ENCODE results near the gene PTPN11. TPM values are rescaled to one million over a fixed set of nuclear protein-coding genes. Genes with fewer than 3 reads are reported as not detected.
A peak's percentile ranks its signal among the peaks of the same experiment; 100 is the strongest.
"Not testable (repeated sequence)": the region's sequence is repeated elsewhere in the genome, so short reads cannot be mapped to it uniquely, and the experiment has no call there.

PTPN11 gene
- total RNA-seq, 1 donor from 2014 or later: 150 TPM

DNA sequence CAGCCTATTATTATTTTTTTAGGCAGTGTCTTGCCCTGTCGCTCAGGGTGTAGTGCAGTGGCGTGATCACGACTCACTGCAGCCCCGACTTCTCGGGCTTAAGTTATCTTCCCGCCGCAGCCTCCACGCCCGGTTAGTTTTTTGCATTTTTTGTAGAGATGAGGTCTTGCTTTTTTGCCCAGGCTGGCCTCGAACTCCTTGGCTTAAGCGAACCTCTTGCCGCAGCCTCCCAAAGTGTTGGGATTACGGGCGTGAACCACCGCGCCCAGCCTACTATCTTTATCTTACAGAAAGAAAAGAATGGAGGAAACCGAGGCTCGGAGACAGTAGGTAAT is 507 bp upstream of the PTPN11 start:
- Mint-ChIP-seq H3K9me3 (no peaks in the 10 kb centered on the region), H3K4me1 (ENCODE audit: low read depth) (peaks cover 30% of the 10 kb centered on the region), H3K27me3 (ENCODE audit: low read depth) (no peaks in the 10 kb centered on the region), H3K27ac (peak overlapping the region; percentile 98), H3K36me3 (ENCODE audit: low read depth) (peaks cover 22% of the 10 kb centered on the region), H3K4me3 (ENCODE audit: low read depth) (peak overlapping the region; percentile 93)
- DNase-seq (ENCODE audit: low spot score): no peak
- intact Hi-C loops (cut with micrococcal nuclease): loop anchor here (1.0 kb wide), 1 partner anchor 9 kb away; the partner anchor contains the start of gene RPL6

GRCh38 chr12:112419297-112420133 is 768 bp downstream of the PTPN11 start:
- Mint-ChIP-seq H3K27ac (peak overlapping the region; percentile 98), H3K27me3 (ENCODE audit: low read depth) (no peaks in the 10 kb centered on the region), H3K4me3 (ENCODE audit: low read depth) (peak overlapping the region; percentile 97), H3K4me1 (ENCODE audit: low read depth) (peaks cover 35% of the 10 kb centered on the region), H3K9me3 (no peaks in the 10 kb centered on the region), H3K36me3 (ENCODE audit: low read depth) (peaks cover 28% of the 10 kb centered on the region)
- intact Hi-C loops (cut with micrococcal nuclease): no loop called here
- no peak for DNase-seq (ENCODE audit: low spot score)

DNA sequence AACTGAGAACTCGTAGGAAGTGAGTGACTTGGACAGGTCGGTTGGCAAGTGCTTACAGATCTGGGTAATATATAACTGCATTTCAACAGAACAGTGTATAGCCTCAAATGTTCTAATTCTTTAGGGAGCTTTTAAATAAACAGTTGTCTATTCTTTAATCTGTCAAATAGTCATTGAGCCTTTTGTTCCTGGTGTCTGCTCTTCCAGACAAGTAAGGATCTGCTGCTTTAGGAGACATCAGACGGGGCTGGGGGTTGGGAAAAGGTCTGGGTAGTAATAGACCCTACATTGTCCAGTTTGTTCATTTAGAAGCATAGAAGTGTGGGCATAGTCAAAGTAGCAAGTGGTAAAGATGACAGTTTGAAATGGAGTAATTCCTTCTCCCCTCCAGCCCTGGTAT is 2.0 kb downstream of the PTPN11 start:
- H3K4me3 Mint-ChIP-seq (ENCODE audit: low read depth): peak overlapping the region; percentile 97
- intact Hi-C loops (cut with micrococcal nuclease): no loop called here
- no peak for DNase-seq (ENCODE audit: low spot score)
- no peaks in the 10 kb centered on the region for H3K9me3 Mint-ChIP-seq
- H3K27me3 Mint-ChIP-seq (ENCODE audit: low read depth): no peaks in the 10 kb centered on the region
- H3K27ac Mint-ChIP-seq: peak overlapping the region; percentile 38
- H3K36me3 Mint-ChIP-seq (ENCODE audit: low read depth): peaks cover 28% of the 10 kb centered on the region
- peaks cover 35% of the 10 kb centered on the region for H3K4me1 Mint-ChIP-seq (ENCODE audit: low read depth)

- Mint-ChIP-seq H3K36me3 (ENCODE audit: low read depth) (peaks cover 28% of the 10 kb centered on the region), H3K4me1 (ENCODE audit: low read depth) (peaks cover 35% of the 10 kb centered on the region), H3K4me3 (ENCODE audit: low read depth) (no peak overlapping the region), H3K27me3 (ENCODE audit: low read depth) (no peaks in the 10 kb centered on the region), H3K9me3 (no peaks in the 10 kb centered on the region), H3K27ac (no peak overlapping the region)
- no peak for DNase-seq (ENCODE audit: low spot score)
- intact Hi-C loops (cut with micrococcal nuclease): no loop called here
Measured at GRCh38 chr12:112421363-112421762, 2.6 kb downstream of the PTPN11 start.

DNA sequence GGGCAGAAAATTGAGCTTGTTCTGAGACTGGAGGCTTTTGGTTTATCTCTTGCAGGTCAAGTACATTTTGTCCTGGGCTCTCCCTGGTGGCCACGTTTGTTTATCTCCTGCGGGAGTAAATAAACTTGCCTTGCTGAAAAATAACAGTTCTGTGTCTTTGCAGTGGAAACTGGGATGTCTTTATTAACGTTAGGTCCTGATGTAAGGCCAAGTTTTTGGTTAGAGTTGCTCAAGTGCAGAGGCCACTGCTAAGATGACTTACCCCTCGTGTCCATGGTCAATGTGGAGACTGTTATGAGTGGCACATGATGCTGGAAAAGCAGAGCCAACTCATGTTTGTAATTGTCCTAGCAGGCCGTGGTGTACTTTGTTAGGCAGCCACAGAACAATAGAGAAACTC is 3.8 kb downstream of the PTPN11 start:
- intact Hi-C loops (cut with micrococcal nuclease): no loop called here
- Mint-ChIP-seq H3K27me3 (ENCODE audit: low read depth) (no peaks in the 10 kb centered on the region), H3K9me3 (no peaks in the 10 kb centered on the region), H3K4me3 (ENCODE audit: low read depth) (no peak overlapping the region), H3K36me3 (ENCODE audit: low read depth) (peaks cover 31% of the 10 kb centered on the region), H3K27ac (no peak overlapping the region), H3K4me1 (ENCODE audit: low read depth) (peaks cover 35% of the 10 kb centered on the region)
- DNase-seq (ENCODE audit: low spot score): no peak

DNA sequence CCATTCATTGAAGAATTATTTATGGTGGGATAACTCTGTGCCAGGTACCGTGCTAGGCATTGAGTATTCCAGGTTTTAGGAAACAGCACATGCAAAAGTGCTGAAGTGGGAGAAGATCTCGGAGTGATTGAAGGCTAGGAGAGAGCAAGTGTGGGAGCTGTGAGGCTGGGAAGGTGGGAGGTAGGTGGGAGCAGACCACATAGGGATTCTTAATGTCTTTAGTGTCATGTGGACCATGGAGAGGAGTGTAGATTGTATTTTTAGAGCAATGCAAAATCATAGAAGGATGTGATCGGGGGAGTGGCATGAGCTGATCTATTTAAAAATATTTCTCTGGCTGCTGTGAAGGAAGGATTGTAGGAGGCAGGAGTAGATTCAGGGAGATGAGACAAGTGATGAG is 5.4 kb downstream of the PTPN11 start:
- peaks cover 35% of the 10 kb centered on the region for H3K4me1 Mint-ChIP-seq (ENCODE audit: low read depth)
- intact Hi-C loops (cut with micrococcal nuclease): no loop called here
- no peak overlapping the region for H3K27ac Mint-ChIP-seq
- H3K9me3 Mint-ChIP-seq: no peaks in the 10 kb centered on the region
- no peaks in the 10 kb centered on the region for H3K27me3 Mint-ChIP-seq (ENCODE audit: low read depth)
- H3K36me3 Mint-ChIP-seq (ENCODE audit: low read depth): peaks cover 39% of the 10 kb centered on the region
- no peak overlapping the region for H3K4me3 Mint-ChIP-seq (ENCODE audit: low read depth)
- no peak for DNase-seq (ENCODE audit: low spot score)

GRCh38 chr12:112425582-112426382 is 7.0 kb downstream of the PTPN11 start:
- Mint-ChIP-seq H3K36me3 (ENCODE audit: low read depth) (peaks cover 31% of the 10 kb centered on the region), H3K9me3 (no peaks in the 10 kb centered on the region), H3K4me3 (ENCODE audit: low read depth) (no peak overlapping the region), H3K4me1 (ENCODE audit: low read depth) (peaks cover 27% of the 10 kb centered on the region), H3K27me3 (ENCODE audit: low read depth) (no peaks in the 10 kb centered on the region), H3K27ac (no peak overlapping the region)
- no peak for DNase-seq (ENCODE audit: low spot score)
- intact Hi-C loops (cut with micrococcal nuclease): no loop called here

GRCh38 chr12:112427760-112428159 is 9.0 kb downstream of the PTPN11 start:
- Mint-ChIP-seq H3K27me3 (ENCODE audit: low read depth) (no peaks in the 10 kb centered on the region), H3K36me3 (ENCODE audit: low read depth) (peaks cover 29% of the 10 kb centered on the region), H3K4me1 (ENCODE audit: low read depth) (peaks cover 24% of the 10 kb centered on the region), H3K9me3 (no peaks in the 10 kb centered on the region), H3K4me3 (ENCODE audit: low read depth) (no peak overlapping the region), H3K27ac (no peak overlapping the region)
- intact Hi-C loops (cut with micrococcal nuclease): no loop called here
- no peak for DNase-seq (ENCODE audit: low spot score)

DNA sequence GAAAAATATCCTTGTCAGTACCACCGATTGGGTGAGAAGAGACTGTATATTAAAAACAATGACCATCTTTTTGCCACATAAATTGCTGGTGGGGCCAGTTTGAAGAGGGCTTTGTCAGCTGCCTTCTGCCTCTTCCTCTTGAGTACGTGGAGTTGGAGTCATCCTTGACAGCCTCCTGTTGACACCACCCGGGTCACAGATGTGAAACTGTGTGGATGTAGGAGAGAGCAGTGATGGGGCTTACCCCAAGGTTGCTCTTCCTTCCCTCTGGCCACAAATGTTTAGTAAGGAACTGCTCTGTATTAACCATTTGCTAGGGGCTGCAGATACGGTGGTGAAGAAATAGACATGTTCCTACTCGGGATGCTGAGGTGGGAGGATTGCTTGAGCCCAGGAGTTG is 12.2 kb downstream of the PTPN11 start:
- peak overlapping the region; percentile 75 for H3K27ac Mint-ChIP-seq
- H3K4me3 Mint-ChIP-seq (ENCODE audit: low read depth): no peak overlapping the region
- H3K27me3 Mint-ChIP-seq (ENCODE audit: low read depth): no peaks in the 10 kb centered on the region
- H3K9me3 Mint-ChIP-seq: no peaks in the 10 kb centered on the region
- peaks cover 16% of the 10 kb centered on the region for H3K4me1 Mint-ChIP-seq (ENCODE audit: low read depth)
- H3K36me3 Mint-ChIP-seq (ENCODE audit: low read depth): peaks cover 26% of the 10 kb centered on the region
- DNase-seq (ENCODE audit: low spot score): no peak
- intact Hi-C loops (cut with micrococcal nuclease): no loop called here

DNA sequence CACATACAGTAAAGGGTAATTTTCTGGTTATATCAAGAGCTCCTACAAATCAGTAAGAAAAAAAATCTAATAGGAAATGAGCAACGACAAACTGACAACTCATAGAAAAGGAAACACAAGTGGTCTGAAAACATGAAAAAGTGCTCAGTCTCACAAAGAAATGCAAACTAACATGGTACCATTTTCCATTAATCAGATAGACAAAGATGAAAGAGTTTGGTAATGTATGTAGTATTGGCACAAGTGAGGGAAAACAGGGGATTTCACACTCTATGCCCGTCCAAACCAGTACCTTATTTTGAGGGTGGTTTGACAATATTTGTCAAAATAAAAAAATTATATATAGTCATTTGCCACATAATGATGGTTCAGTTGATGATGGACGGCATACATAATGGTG is 13.2 kb downstream of the PTPN11 start:
- H3K4me1 Mint-ChIP-seq (ENCODE audit: low read depth): peaks cover 16% of the 10 kb centered on the region
- H3K9me3 Mint-ChIP-seq: no peaks in the 10 kb centered on the region
- H3K27me3 Mint-ChIP-seq (ENCODE audit: low read depth): no peaks in the 10 kb centered on the region
- no peak overlapping the region for H3K4me3 Mint-ChIP-seq (ENCODE audit: low read depth)
- intact Hi-C loops (cut with micrococcal nuclease): no loop called here
- H3K36me3 Mint-ChIP-seq (ENCODE audit: low read depth): peaks cover 23% of the 10 kb centered on the region
- DNase-seq (ENCODE audit: low spot score): no peak
- H3K27ac Mint-ChIP-seq: peak overlapping the region; percentile 75

- Mint-ChIP-seq H3K36me3 (ENCODE audit: low read depth) (peaks cover 15% of the 10 kb centered on the region), H3K9me3 (no peaks in the 10 kb centered on the region), H3K4me1 (ENCODE audit: low read depth) (peaks cover 22% of the 10 kb centered on the region), H3K4me3 (ENCODE audit: low read depth) (no peak overlapping the region), H3K27ac (no peak overlapping the region), H3K27me3 (ENCODE audit: low read depth) (no peaks in the 10 kb centered on the region)
- no peak for DNase-seq (ENCODE audit: low spot score)
- intact Hi-C loops (cut with micrococcal nuclease): no loop called here
Measured at GRCh38 chr12:112433551-112433950, 14.8 kb downstream of the PTPN11 start.

DNA sequence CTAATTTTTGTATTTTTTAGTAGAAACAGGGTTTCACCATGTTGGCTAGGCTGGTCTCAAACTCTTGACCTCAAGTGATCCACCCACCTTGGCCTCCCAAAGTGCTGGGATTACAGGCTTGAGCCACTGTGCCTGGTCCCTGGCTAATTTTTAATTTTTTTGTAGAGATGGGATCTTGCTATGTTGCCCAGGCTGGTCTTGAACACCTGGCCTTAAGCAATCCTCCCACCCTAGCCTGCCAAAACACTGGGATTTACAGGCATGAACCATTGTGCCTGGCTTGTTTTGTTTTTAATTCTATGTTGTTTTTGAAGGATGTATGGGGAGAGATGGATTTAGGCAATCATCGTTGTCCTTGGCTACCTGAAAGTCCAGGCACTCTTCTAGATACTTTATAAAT is 19.9 kb downstream of the PTPN11 start:
- DNase-seq (ENCODE audit: low spot score); H3K9me3 Mint-ChIP-seq; H3K4me1 Mint-ChIP-seq (ENCODE audit: low read depth); H3K27ac Mint-ChIP-seq; H3K4me3 Mint-ChIP-seq (ENCODE audit: low read depth); intact Hi-C loops (cut with micrococcal nuclease); H3K27me3 Mint-ChIP-seq (ENCODE audit: low read depth); H3K36me3 Mint-ChIP-seq (ENCODE audit: low read depth): not testable (repeated sequence)

DNA sequence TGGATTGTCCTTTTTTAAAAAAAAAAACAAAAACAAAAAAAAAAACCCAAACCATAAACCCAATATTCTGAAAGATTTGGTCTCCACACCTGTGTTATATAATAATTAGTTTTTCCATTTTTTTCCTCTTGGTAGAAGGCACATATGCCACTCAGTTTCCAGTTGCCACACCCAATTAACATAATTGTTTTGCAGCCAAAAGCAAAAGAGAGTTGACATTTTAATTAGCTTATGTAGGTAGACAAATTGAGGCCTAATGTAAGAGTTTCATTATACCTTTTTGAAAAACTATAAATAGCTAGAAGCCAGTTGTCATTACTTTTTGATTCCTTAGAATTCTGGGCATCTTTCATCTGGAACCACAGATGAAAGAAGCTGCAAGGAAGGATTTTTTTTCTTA is 21.0 kb downstream of the PTPN11 start:
- Mint-ChIP-seq H3K4me3 (ENCODE audit: low read depth) (no peak overlapping the region), H3K9me3 (no peaks in the 10 kb centered on the region), H3K27me3 (ENCODE audit: low read depth) (no peaks in the 10 kb centered on the region), H3K36me3 (ENCODE audit: low read depth) (no peaks in the 10 kb centered on the region), H3K27ac (no peak overlapping the region), H3K4me1 (ENCODE audit: low read depth) (peaks cover 6% of the 10 kb centered on the region)
- DNase-seq (ENCODE audit: low spot score): no peak
- intact Hi-C loops (cut with micrococcal nuclease): no loop called here

All from activated T-helper 2 cell treated with anti-CD3 and anti-CD28 coated beads, Interferon-gamma antibody, Interleukin-2, Interleukin-4, amounts not matched to agents 10 μg/mL and 5 μg/mL and 100 μg/mL, durations not matched to agents 14 hours and 24 hours and 36 hours (primary cell).